HTERT RPE-1 (cell line): ENCODE measurements around the gene CEP85.

Experiments used
- in situ Hi-C: fragments of 300-500 bp; cut with MboI; formaldehyde crosslinking; loops from 4 replicates; pipeline ENCODE4 v1.14.3; 2020; ENCODE audit warnings: low sequenced_read_pairs

The CEP85 gene, protein sequence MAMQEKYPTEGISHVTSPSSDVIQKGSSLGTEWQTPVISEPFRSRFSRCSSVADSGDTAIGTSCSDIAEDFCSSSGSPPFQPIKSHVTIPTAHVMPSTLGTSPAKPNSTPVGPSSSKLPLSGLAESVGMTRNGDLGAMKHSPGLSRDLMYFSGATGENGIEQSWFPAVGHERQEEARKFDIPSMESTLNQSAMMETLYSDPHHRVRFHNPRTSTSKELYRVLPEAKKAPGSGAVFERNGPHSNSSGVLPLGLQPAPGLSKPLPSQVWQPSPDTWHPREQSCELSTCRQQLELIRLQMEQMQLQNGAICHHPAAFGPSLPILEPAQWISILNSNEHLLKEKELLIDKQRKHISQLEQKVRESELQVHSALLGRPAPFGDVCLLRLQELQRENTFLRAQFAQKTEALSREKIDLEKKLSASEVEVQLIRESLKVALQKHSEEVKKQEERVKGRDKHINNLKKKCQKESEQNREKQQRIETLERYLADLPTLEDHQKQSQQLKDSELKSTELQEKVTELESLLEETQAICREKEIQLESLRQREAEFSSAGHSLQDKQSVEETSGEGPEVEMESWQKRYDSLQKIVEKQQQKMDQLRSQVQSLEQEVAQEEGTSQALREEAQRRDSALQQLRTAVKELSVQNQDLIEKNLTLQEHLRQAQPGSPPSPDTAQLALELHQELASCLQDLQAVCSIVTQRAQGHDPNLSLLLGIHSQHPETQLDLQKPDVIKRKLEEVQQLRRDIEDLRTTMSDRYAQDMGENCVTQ

DNA sequence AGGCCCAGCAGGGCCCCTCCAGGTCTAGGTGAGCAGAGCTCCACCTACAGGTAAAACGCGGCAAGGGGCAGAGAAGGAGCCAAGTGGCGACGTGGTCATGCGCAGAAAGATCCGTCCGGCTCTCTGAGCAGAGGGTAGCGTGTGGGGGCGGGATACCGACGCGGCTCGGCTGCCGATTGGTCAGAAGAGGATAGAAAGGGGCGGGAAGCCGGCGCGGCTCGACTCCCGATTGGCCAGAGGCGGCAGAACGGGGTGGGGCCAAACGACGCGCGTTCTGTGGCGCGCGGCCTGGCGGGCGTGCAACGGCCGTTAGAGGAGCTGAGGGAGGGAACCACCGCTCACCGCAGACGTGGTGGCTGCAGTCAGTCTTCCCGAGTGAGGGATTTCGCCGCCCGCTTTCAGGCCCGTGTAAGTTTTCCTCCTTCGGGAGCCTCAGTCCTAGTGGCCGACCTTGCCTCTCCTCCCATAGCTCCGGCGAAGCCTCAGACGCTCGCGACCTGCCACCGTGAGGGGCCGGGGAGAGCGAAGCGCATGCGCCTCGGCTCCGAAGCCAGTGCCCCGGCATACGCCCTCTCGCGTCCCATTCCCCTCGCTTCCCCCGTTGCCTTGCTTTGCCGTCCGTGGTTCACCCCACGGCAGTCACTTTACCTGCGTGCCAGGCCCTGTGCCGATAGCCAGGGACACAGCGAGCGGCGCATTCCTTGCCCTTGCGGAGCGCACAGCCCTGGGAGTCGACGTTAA, at the start of gene CEP85:
Gene CEP85, plus strand, starts transcription at position 298 of the 741 bp plus-strand sequence. CDS start 5,584 bp downstream, outside the sequence.
- in situ Hi-C loops: no loop called here

DNA sequence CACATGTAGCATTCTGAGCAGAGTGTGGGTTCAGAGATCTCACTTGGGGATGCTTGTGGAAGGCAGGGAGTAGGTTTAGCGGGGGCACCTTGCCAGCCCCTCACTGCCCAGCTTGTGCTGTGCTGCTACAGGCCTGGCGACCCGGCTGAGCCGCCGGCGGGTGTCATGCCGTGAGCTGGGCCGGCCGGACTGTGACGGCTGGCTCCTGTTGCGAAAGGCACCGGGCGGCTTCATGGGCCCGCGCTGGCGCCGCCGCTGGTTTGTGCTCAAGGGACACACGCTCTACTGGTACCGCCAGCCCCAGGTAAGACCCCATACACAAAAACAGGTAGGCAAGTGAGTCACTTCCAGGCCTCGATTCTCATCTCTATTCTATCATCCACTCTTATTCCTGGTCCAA, 49.1 kb upstream of the CEP85 start:
- in situ Hi-C loops: no loop called here

DNA sequence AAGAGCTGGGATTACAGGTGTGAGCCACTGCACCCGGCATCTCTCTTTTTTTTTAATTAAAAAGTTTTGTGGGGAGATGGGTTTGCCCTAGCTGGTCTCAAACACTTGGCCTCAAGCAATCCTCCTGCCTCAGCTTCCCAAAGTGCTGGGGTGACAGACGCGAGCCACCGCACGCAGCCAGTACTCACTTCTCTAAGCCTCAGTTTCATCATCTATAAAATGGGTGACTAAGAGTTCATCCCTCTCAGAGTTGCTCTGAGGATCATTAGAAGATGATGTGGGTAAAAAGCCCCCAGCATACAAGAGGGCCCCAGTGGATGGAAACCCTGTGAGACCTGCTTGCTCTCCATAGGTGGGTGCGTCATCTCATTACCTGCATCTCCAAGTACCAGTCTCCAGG, 46.1 kb upstream of the CEP85 start:
- in situ Hi-C loops: no loop called here

DNA sequence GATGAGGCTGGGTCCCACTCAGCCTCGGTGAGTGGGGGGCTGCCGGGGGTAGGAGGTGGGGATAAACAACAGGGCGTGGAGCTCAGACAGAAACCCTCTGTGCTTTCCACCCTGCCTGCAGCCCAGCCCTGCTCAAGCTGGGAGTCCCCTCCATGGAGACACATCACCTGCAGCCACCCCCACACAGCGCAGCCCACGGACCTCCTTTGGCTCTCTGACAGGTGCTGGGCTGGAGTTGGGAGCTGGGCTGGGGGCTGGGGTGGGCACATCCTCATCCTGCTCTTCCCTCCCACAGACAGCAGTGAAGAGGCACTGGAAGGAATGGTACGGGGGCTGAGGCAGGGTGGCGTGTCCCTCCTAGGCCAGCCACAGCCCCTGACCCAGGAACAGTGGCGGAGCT, 45.5 kb upstream of the CEP85 start:
- in situ Hi-C loops: no loop called here

GRCh38 chr1:26189331-26189730, 44.7 kb upstream of the CEP85 start:
- in situ Hi-C loops: no loop called here

GRCh38 chr1:26189751-26190275, 44.2 kb upstream of the CEP85 start:
- in situ Hi-C loops: no loop called here

DNA sequence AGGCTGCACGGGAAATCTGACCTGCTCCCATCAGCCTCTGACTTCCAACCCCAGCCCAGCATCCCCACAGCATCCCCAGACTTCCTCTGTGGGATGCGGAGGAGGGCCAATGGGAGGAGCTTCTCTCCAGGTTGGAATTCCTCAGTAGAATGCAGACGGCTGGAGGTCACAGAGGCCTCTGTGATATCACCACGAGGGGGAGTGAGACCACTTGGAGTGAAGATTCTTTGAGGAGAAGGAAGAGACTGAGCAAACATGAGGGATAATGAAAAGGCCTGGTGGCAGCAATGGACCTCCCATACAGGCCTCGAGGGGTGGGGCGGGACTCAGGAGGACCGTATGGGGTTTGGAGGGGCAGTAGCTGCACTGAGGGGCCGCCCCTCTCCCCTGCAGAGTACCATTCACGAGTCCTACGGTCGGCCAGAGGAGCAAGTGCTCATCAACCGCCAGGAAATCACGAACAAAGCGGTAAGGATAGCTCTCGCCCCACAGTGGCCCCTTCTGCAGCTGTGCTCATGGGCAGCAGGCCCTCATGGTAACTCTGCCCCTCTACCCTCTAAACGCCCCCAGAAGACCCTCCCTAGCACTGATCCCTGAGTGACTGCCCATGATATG, 43.5 kb upstream of the CEP85 start, which contains the start of gene CATSPER4:
Gene CATSPER4, plus strand, starts transcription at position 230 of the 615 bp plus-strand sequence. Its CDS starts 26 bp downstream, at position 256.
- in situ Hi-C loops: no loop called here

- in situ Hi-C loops: no loop called here
These were observed 42.3 kb upstream of the CEP85 start for GRCh38 chr1:26191739-26192138.

GRCh38 chr1:26195805-26196204, 38.2 kb upstream of the CEP85 start:
- in situ Hi-C loops: no loop called here

DNA sequence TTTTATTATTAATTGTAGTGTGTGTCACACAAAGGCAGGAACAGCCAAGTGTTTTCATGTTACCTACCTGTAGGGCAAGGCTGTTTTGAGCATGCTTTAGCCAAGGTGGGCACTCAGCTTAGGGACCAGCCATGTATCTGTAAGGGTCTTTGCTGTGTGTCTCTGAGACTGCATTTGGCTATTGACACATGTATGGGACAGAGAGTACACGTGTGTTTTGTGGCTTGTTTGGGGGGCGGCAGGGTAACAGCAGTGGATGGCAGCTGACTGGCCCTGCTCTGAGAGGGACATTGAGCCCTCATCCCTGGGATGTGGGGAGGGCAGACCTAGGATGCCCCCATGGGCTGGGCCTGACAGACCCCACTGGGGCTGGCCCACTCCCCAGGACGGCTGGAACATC, 36.7 kb upstream of the CEP85 start:
- in situ Hi-C loops: no loop called here

DNA sequence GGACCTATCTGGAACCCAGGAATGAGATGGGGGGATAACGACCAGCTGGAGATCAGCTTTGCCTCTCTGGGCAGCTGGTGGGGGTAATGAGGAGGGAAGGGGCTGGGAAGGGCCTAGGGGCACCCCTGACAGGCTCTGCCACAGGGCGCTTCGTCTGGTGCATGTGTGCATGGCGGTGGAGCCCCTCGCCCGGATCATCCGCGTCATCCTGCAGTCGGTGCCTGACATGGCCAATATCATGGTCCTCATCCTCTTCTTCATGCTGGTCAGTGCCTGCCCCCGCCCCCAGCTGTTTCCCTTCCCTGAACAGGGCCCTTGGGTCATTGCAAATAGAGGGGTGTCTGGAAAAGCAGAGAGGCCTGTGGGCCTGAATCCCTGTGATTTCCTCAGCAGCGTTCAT, 36.2 kb upstream of the CEP85 start:
- in situ Hi-C loops: no loop called here

DNA sequence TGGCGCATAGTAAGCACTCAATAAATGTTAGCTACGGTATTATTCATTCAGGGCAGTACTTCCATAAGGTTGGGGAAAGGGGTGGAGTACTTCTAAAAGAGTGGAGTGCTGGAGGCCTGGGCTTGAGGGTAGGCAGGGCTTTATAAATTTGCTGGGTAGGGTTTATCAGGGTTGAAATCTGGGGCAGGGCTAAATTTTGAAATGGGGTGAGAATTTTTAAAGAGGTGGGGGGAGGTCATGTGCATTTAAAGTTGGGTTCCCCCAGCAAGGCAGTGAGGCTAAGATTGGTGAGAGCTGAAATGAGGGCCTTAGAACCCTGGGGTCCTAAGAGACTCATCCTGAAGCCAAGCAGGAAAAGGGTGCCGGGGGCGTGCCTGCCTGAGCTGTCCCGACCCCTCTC, 33.6 kb upstream of the CEP85 start:
- in situ Hi-C loops: no loop called here

- in situ Hi-C loops: no loop called here
These were observed 30.2 kb upstream of the CEP85 start for GRCh38 chr1:26203642-26204318.

DNA sequence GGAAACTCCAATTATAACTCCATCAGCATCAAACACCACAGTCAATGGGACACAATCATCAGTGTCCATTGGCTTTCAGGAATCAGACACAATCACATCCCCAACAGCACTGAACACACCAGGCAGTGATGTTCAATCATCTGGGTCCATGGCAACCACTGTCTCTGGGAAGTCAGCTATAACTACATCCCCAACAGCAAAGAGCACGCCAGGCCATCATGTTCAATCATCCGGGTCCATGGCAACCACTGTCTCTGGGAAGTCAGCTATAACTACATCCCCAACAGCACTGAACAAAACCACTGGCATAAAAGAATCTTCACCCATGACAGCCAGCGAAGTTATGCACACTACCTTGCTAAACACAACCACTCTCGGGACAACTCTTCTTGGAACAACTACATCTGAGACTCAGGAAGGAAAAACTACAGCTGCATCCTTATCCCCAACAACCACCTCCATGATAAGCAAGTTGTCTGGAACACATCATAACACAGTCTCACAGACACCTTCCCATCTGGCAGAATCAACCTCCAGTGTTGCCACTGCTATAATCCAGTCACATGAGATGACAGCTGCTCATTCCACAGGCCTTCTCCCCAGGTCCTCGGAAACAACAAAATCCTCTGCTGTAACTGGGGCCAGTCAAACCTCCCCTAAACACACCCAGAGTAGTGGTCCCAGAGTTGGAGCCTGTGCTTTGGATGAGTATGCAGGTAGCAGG, 23.7 kb upstream of the CEP85 start:
- in situ Hi-C loops: no loop called here

DNA sequence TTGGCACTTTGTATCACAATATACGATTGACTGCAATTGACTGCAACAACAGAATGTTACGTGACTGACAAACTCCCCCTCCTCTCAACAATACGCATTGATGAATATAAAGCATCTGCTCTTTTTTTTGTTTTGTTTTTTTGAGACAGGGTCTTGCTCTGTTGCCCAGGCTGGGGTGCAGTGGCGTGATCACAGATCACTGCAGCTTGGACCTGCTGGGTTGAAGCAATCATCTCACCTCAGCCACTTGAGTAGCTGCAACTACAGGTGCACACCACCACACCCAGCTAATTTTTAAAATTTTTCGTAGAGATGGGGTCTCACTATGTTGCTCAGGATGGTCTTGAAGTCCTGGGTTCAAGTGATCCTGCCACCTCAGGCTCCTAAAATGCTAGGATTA, 21.3 kb upstream of the CEP85 start:
- in situ Hi-C loops: no loop called here

DNA sequence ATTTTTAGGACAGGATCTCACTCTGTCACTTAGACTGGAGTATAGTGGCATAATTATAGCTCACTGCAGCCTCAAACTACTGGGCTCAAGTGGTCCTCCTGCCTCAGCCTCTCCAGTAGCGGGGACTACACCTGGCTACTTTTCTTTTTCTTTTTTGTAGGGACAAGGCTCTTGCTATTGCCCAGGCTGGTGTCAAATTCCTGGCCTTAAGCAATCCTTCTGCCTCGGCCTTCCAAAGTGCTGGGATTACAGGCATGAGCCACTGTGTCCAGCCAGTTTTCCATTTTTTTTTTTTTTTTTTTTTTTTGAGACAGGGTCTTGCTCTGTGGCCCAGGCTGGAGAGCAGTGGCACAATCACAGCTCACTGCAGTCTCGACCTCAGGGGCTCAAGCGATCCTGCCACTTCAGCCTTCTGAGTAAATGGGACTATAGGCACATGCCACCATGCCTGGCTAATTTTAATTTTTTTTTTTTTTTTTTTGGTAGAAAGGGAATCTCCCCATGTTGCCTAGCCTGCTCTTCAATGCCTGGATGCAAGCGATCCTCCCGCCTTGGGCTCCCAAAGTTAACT, 20.6 kb upstream of the CEP85 start:
- in situ Hi-C loops: no loop called here

DNA sequence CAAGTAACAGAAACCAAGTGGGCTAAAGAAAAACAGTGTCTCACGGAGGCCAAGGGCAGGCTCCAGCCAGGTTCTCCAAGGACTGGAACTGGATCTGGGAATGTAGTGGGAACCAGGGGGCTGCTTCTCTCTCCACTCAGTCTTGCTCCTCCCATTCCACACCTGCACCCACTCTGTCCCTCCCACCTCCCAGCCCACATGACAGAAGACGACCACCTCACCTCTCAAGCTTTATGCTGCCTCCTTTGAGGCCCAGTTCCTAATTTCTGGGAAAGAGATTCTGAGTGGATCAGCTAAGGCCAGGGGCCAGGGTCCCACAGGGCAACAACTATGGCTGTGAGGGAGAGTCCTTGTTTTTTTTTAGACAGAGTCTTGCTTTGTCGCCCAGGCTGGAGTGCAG, 18.8 kb upstream of the CEP85 start:
- in situ Hi-C loops: no loop called here

DNA sequence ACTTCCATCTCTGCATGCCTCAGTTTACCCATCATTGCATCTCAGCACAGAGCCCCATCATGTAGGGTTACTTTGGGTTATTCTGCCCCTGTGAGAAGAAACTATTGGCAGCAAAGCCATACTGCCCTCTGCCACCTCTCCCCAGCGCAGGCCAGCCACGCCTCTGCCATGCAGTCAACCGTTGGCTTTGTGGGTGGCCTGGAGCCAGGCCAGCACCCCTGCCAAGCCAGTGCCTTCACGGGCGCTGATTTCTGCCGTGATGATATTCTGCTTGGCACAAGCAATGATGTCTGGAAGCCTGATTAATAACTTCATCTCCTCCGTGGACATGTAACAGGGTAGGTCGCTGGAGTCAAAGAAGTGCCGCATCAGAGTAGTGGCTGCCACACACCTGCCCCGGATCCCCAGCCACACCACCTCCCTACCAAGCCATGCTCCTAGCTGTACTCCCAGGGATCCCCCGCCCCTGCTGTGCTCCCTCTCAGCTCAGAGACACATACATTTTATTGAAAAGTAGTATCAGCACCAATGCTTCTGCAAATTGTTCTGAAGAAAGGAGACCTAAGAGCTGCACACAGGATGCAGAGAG, 15.0 kb upstream of the CEP85 start:
- in situ Hi-C loops: no loop called here
